WTC11 (cell line): Measurements from ENCODE around the gene BIRC3. TPM values are rescaled to one million over a fixed set of nuclear protein-coding genes. Genes with fewer than 3 reads are reported as not detected.

Experiments
- ATAC-seq: fragments of 200-7000 bp; cut with Tn5 transposase; 2 replicates; pipeline ENCODE4 v1.10.0; 2021; ENCODE audit warnings: mild to moderate bottlenecking, moderate library complexity
- CTCF ChIA-PET: fragments of 300-600 bp; sonication (Branson Sonifier 250); formaldehyde crosslinking; loops from one replicate; lab custom pipeline; 2021; ENCODE audit warnings: antibody characterized with exemption; lab: Charles Lee
- POLR2A ChIA-PET: fragments of 350-600 bp; sonication (Branson Sonifier 250); formaldehyde crosslinking; loops from one replicate; lab custom pipeline; 2021; ENCODE audit warnings: antibody characterized with exemption; lab: Charles Lee
- DNase-seq: peaks from one replicate; pipeline ENCODE4 v3.0.0; 2021; ENCODE audit warnings: low spot score
- H3K27ac Mint-ChIP-seq: 2 replicates; pipeline ENCODE4 v1.8.0; 2021; ENCODE audit warnings: mixed read lengths
- H3K27me3 Mint-ChIP-seq: 2 replicates; pipeline ENCODE4 v1.8.0; 2021; ENCODE audit warnings: low read depth, mild to moderate bottlenecking, moderate library complexity, mixed read lengths
- H3K36me3 Mint-ChIP-seq: 2 replicates; pipeline ENCODE4 v1.8.0; 2021; ENCODE audit warnings: mixed read lengths
- H3K4me1 Mint-ChIP-seq: 2 replicates; pipeline ENCODE4 v1.8.0; 2022; ENCODE audit warnings: mixed read lengths
- H3K4me3 Mint-ChIP-seq: 2 replicates; pipeline ENCODE4 v1.8.0; 2021; ENCODE audit warnings: mild to moderate bottlenecking, moderate library complexity, mixed read lengths
- H3K9me3 Mint-ChIP-seq: 2 replicates; pipeline ENCODE4 v1.8.0; 2021; ENCODE audit warnings: mixed read lengths
- CREB1 ChIP-seq: sonication (generic); formaldehyde crosslinking; IDR thresholded peaks from 2 replicates; pipeline ENCODE4 v1.8.0; 2023; ENCODE audit warnings: mild to moderate bottlenecking, missing genetic modification reagents
- CREM ChIP-seq: sonication (generic); formaldehyde crosslinking; IDR thresholded peaks from 2 replicates; pipeline ENCODE4 v1.8.1; 2022; ENCODE audit warnings: mild to moderate bottlenecking, missing genetic modification reagents, moderate library complexity
- ELF4 ChIP-seq: sonication (generic); formaldehyde crosslinking; IDR thresholded peaks from 2 replicates; pipeline ENCODE4 v1.8.1; 2022; ENCODE audit warnings: low read depth, mild to moderate bottlenecking, moderate library complexity, missing genetic modification reagents
- EMX1 ChIP-seq: fragments of 250-450 bp; sonication (Bioruptor Pico); IDR thresholded peaks from 2 replicates; pipeline ENCODE4 v1.8.0; 2021; ENCODE audit warnings: mild to moderate bottlenecking
- GRHL2 ChIP-seq: fragments of 250-450 bp; sonication (Bioruptor Pico); IDR thresholded peaks from 2 replicates; pipeline ENCODE4 v1.8.0; 2022; ENCODE audit warnings: mild to moderate bottlenecking, moderate library complexity; ENCODE audit not compliant: insufficient replicate concordance, severe bottlenecking
- GTF2I ChIP-seq: fragments of 250-450 bp; sonication (Bioruptor Pico); conservative IDR thresholded peaks from 2 replicates; pipeline ENCODE4 v1.4.0; 2021; ENCODE audit warnings: mild to moderate bottlenecking
- NFATC4 ChIP-seq: fragments of 250-450 bp; sonication (Bioruptor Pico); IDR thresholded peaks from 2 replicates; pipeline ENCODE4 v1.9.0; 2021; ENCODE audit warnings: mild to moderate bottlenecking
- OVOL2 ChIP-seq: fragments of 250-450 bp; sonication (Bioruptor Pico); IDR thresholded peaks from 2 replicates; pipeline ENCODE4 v1.9.0; 2021; ENCODE audit warnings: mild to moderate bottlenecking, borderline replicate concordance
- SMAD4 ChIP-seq: sonication (generic); formaldehyde crosslinking; IDR thresholded peaks from 2 replicates; pipeline ENCODE4 v1.8.0; 2022; ENCODE audit warnings: mild to moderate bottlenecking, missing genetic modification reagents
- SOX15 ChIP-seq: fragments of 250-450 bp; sonication (Bioruptor Pico); IDR thresholded peaks from 2 replicates; pipeline ENCODE4 v1.9.0; 2021; ENCODE audit warnings: mild to moderate bottlenecking
- ZBTB21 ChIP-seq: sonication (generic); formaldehyde crosslinking; IDR thresholded peaks from 2 replicates; pipeline ENCODE4 v1.8.1; 2023; ENCODE audit warnings: mild to moderate bottlenecking, missing genetic modification reagents, borderline replicate concordance
- ZNF121 ChIP-seq: sonication (generic); formaldehyde crosslinking; IDR thresholded peaks from 2 replicates; pipeline ENCODE4 v1.8.0; 2023; ENCODE audit warnings: missing genetic modification reagents
- ZNF138 ChIP-seq: sonication (generic); formaldehyde crosslinking; conservative IDR thresholded peaks from 2 replicates; pipeline ENCODE4 v1.8.1; 2022; ENCODE audit warnings: mild to moderate bottlenecking, moderate library complexity, missing genetic modification reagents
- ZNF317 ChIP-seq: sonication (generic); formaldehyde crosslinking; IDR thresholded peaks from 2 replicates; pipeline ENCODE4 v1.8.1; 2023; ENCODE audit warnings: low read depth, mild to moderate bottlenecking, moderate library complexity, missing genetic modification reagents, borderline replicate concordance
- total RNA-seq: library from RNA; stranded (reverse); gene quantifications from 3 replicates; pipeline ENCODE4 v1.2.3, GENCODE V29; 2021
- TF ChIP-seq, protein P1 (sequence below): sonication (generic); formaldehyde crosslinking; IDR thresholded peaks from 2 replicates; pipeline ENCODE4 v1.8.1; 2022; ENCODE audit warnings: low read depth, missing genetic modification reagents, borderline replicate concordance
- TF ChIP-seq, protein P2 (sequence below): sonication (generic); formaldehyde crosslinking; IDR thresholded peaks from 2 replicates; pipeline ENCODE4 v1.8.1; 2023; ENCODE audit warnings: mild to moderate bottlenecking, missing genetic modification reagents, moderate library complexity
- TF ChIP-seq, protein P3 (sequence below): sonication (generic); formaldehyde crosslinking; IDR thresholded peaks from 2 replicates; pipeline ENCODE4 v1.8.1; 2022; ENCODE audit warnings: missing genetic modification reagents, borderline replicate concordance
- TF ChIP-seq, protein P4 (sequence below): sonication (generic); formaldehyde crosslinking; IDR thresholded peaks from 2 replicates; pipeline ENCODE4 v1.8.0; 2023; ENCODE audit warnings: missing genetic modification reagents
- TF ChIP-seq, protein P5 (sequence below): fragments of 250-450 bp; sonication (Bioruptor Pico); IDR thresholded peaks from 2 replicates; pipeline ENCODE4 v1.8.0; 2021; ENCODE audit warnings: mild to moderate bottlenecking
- TF ChIP-seq, protein P6 (sequence below): fragments of 250-450 bp; sonication (Bioruptor Pico); conservative IDR thresholded peaks from 2 replicates; pipeline ENCODE4 v1.9.0; 2021; ENCODE audit warnings: mild to moderate bottlenecking
- TF ChIP-seq, protein P7 (sequence below): sonication (generic); formaldehyde crosslinking; IDR thresholded peaks from 2 replicates; pipeline ENCODE4 v1.8.0; 2023; ENCODE audit warnings: mild to moderate bottlenecking, missing genetic modification reagents

The BIRC3 gene
- total RNA-seq, 1 experiment from 2014 or later, result 0.33 TPM

DNA sequence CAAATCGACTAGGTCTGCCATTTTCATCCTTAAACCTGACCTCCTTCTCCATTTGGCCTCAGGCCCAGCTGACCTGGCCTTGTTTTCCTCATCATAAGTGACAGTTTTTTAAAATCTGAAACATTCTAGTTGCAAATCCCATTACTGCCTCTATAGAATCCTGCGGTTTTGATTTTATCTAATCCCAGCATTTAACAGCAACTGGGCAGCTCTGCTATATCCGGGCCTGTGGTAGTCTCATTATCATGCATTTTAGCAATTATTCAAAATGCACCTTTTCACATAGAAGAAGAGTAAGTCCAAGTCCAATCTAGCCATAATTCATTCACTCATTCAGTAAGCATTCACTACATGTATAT, 28.6 kb upstream of the BIRC3 start (continued):
- TF ChIP-seq SOX15 (CRISPR knock-in tag) (no peak), ELF4 (CRISPR knock-in tag) (no peak), OVOL2 (CRISPR knock-in tag) (no peak), ZNF317 (CRISPR knock-in tag) (no peak)
- TF ChIP-seq, protein P1, sequence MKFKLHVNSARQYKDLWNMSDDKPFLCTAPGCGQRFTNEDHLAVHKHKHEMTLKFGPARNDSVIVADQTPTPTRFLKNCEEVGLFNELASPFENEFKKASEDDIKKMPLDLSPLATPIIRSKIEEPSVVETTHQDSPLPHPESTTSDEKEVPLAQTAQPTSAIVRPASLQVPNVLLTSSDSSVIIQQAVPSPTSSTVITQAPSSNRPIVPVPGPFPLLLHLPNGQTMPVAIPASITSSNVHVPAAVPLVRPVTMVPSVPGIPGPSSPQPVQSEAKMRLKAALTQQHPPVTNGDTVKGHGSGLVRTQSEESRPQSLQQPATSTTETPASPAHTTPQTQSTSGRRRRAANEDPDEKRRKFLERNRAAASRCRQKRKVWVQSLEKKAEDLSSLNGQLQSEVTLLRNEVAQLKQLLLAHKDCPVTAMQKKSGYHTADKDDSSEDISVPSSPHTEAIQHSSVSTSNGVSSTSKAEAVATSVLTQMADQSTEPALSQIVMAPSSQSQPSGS (CRISPR knock-in tag), result no peak

DNA sequence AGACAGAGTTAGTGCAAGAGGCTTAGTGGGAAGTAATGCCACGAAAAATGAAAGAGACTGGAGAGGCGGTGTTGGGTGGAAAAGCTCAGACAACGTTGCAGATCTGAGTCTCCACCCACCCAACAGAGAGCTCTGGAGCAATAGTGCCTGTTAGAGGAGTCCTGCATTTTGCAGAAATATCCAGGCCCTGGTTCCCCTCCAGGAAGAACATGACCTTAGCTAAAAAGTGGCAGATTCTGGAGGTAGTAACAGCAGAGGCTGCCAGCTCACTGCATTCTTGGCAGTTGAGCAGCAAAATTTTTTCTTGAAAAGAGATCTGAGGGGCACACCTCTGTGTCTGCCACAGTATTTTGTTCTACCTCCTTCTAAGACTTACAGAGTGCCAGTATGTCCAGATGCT, 27.7 kb upstream of the BIRC3 start:
- ChIA-PET POLR2A (no interaction called here), CTCF (interaction anchor here (0.7 to 3.5 kb wide), 5 partner anchors 20 to 229 kb away, joined by 3 to 28 read pairs (median 3); no protein-coding TSS in a partner anchor)
- no peak overlapping the region for H3K4me3 Mint-ChIP-seq
- H3K27ac Mint-ChIP-seq, result 0 out of 2 replicates have a peak overlapping the region, but pooled peaks have one; percentile 10
- H3K4me1 Mint-ChIP-seq, result peaks cover 32% of the 10 kb centered on the region
- ATAC-seq (no peak), DNase-seq (no peak)
- no peaks in the 10 kb centered on the region for H3K36me3 Mint-ChIP-seq
- TF ChIP-seq NFATC4 (CRISPR knock-in tag), result no peak
- no peak for TF ChIP-seq GRHL2 (CRISPR knock-in tag)
- TF ChIP-seq, protein P2, sequence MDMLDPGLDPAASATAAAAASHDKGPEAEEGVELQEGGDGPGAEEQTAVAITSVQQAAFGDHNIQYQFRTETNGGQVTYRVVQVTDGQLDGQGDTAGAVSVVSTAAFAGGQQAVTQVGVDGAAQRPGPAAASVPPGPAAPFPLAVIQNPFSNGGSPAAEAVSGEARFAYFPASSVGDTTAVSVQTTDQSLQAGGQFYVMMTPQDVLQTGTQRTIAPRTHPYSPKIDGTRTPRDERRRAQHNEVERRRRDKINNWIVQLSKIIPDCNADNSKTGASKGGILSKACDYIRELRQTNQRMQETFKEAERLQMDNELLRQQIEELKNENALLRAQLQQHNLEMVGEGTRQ (CRISPR knock-in tag), result no peak
- TF ChIP-seq, protein P3, sequence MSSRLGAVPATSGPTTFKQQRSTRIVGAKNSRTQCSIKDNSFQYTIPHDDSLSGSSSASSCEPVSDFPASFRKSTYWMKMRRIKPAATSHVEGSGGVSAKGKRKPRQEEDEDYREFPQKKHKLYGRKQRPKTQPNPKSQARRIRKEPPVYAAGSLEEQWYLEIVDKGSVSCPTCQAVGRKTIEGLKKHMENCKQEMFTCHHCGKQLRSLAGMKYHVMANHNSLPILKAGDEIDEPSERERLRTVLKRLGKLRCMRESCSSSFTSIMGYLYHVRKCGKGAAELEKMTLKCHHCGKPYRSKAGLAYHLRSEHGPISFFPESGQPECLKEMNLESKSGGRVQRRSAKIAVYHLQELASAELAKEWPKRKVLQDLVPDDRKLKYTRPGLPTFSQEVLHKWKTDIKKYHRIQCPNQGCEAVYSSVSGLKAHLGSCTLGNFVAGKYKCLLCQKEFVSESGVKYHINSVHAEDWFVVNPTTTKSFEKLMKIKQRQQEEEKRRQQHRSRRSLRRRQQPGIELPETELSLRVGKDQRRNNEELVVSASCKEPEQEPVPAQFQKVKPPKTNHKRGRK (CRISPR knock-in tag), result no peak
- TF ChIP-seq ZNF121 (CRISPR knock-in tag), result no peak
- no peak for TF ChIP-seq GTF2I (CRISPR knock-in tag)
- TF ChIP-seq EMX1 (CRISPR knock-in tag), result no peak
- TF ChIP-seq, protein P4, sequence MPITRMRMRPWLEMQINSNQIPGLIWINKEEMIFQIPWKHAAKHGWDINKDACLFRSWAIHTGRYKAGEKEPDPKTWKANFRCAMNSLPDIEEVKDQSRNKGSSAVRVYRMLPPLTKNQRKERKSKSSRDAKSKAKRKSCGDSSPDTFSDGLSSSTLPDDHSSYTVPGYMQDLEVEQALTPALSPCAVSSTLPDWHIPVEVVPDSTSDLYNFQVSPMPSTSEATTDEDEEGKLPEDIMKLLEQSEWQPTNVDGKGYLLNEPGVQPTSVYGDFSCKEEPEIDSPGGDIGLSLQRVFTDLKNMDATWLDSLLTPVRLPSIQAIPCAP (CRISPR knock-in tag), result no peak
- TF ChIP-seq, protein P5, sequence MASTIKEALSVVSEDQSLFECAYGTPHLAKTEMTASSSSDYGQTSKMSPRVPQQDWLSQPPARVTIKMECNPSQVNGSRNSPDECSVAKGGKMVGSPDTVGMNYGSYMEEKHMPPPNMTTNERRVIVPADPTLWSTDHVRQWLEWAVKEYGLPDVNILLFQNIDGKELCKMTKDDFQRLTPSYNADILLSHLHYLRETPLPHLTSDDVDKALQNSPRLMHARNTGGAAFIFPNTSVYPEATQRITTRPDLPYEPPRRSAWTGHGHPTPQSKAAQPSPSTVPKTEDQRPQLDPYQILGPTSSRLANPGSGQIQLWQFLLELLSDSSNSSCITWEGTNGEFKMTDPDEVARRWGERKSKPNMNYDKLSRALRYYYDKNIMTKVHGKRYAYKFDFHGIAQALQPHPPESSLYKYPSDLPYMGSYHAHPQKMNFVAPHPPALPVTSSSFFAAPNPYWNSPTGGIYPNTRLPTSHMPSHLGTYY, result no peak
- no peak for TF ChIP-seq ZBTB21 (CRISPR knock-in tag)
- TF ChIP-seq, protein P6, sequence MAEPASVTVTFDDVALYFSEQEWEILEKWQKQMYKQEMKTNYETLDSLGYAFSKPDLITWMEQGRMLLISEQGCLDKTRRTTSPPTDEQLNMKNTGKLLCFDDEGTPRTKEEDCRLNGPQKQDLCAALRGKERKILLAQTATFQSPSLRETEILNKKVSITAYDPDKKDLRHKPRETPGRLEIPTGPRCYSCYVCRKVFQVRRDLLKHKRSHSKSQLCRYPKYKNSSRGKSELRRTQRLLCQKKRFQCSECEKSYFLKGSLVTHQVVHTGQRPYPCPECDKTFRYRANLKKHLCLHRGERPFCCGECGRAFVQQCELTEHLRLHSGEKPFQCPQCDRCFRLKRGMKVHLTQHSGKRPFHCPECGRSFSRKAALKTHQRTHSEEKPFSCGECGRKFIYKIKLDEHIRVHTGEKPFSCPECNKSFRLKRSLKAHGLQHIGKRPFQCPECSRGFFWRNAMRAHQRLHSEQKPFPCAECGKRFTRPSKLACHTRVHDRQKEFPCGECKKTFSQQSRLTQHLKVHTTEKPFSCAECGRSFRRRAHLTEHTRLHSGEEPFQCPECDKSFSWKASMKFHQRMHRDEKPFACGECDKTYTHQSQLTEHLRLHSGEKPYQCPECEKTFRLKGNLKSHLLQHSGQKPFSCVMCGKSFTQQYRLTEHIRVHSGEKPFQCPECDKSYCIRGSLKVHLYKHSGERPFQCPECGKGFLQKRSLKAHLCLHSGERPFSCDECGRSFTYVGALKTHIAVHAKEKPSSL (CRISPR knock-in tag), result no peak
- TF ChIP-seq CREB1, result no peak
- TF ChIP-seq CREM (CRISPR knock-in tag), result no peak
- TF ChIP-seq ZNF138 (CRISPR knock-in tag), result no peak
- TF ChIP-seq SMAD4 (CRISPR knock-in tag), result no peak
- TF ChIP-seq, protein P7, sequence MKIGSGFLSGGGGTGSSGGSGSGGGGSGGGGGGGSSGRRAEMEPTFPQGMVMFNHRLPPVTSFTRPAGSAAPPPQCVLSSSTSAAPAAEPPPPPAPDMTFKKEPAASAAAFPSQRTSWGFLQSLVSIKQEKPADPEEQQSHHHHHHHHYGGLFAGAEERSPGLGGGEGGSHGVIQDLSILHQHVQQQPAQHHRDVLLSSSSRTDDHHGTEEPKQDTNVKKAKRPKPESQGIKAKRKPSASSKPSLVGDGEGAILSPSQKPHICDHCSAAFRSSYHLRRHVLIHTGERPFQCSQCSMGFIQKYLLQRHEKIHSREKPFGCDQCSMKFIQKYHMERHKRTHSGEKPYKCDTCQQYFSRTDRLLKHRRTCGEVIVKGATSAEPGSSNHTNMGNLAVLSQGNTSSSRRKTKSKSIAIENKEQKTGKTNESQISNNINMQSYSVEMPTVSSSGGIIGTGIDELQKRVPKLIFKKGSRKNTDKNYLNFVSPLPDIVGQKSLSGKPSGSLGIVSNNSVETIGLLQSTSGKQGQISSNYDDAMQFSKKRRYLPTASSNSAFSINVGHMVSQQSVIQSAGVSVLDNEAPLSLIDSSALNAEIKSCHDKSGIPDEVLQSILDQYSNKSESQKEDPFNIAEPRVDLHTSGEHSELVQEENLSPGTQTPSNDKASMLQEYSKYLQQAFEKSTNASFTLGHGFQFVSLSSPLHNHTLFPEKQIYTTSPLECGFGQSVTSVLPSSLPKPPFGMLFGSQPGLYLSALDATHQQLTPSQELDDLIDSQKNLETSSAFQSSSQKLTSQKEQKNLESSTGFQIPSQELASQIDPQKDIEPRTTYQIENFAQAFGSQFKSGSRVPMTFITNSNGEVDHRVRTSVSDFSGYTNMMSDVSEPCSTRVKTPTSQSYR, result no peak
- H3K9me3 Mint-ChIP-seq, result 0 out of 2 replicates have a peak, but pooled peaks cover 4% of the 10 kb centered on the region
- no peaks in the 10 kb centered on the region for H3K27me3 Mint-ChIP-seq
